A673 (cell line): ENCODE data around the gene CHDH. TPM values are rescaled to one million over a fixed set of nuclear protein-coding genes. Genes with fewer than 3 reads are reported as not detected.

Source experiments
- BruUV-seq: library from RNA; stranded (reverse); fragments of 400-500 nt; replicated peaks from 2 replicates; lab custom pipeline; 2021; lab: Mats Ljungman, UMichigan
- CTCF ChIA-PET: fragments of 300-600 bp; sonication (Branson Sonifier 250); formaldehyde crosslinking; loops from one replicate; lab custom pipeline; 2022; ENCODE audit warnings: antibody characterized with exemption; lab: Charles Lee
- POLR2A ChIA-PET: fragments of 300-600 bp; sonication (Branson Sonifier 250); formaldehyde crosslinking; loops from one replicate; lab custom pipeline; 2022; ENCODE audit warnings: antibody characterized with exemption; ENCODE audit not compliant: low non-redundant PET; lab: Charles Lee
- DNase-seq: peaks from one replicate; pipeline ENCODE4 v3.0.0-alpha.2; 2015; ENCODE audit warnings: low spot score
- H3K27ac ChIP-seq: fragments of 200-600 bp; sonication (generic); 2 replicates; pipeline ENCODE4 v1.5.1; 2016; ENCODE audit warnings: mixed run types, low read depth, mild to moderate bottlenecking, mixed read lengths, antibody characterized with exemption, low read length; ENCODE audit not compliant: poor library complexity, severe bottlenecking
- H3K27me3 ChIP-seq: fragments of 200-600 bp; sonication (generic); replicated peaks from 2 replicates; pipeline ENCODE4 v1.6.1; 2017; ENCODE audit warnings: mixed run types, low read depth, mild to moderate bottlenecking, mixed read lengths, antibody characterized with exemption, low read length; ENCODE audit not compliant: insufficient read depth, poor library complexity
- H3K36me3 ChIP-seq: fragments of 200-600 bp; sonication (generic); 2 replicates; pipeline ENCODE4 v1.6.1; 2016; ENCODE audit warnings: mixed run types, mild to moderate bottlenecking, mixed read lengths, antibody characterized with exemption, low read length; ENCODE audit not compliant: insufficient read depth, poor library complexity, severe bottlenecking
- H3K4me1 ChIP-seq: fragments of 200-600 bp; sonication (generic); 2 replicates; pipeline ENCODE4 v1.6.1; 2017; ENCODE audit warnings: mixed run types, mild to moderate bottlenecking, mixed read lengths, antibody characterized with exemption, low read length; ENCODE audit not compliant: insufficient read depth, poor library complexity, severe bottlenecking
- H3K4me3 ChIP-seq: fragments of 200-600 bp; sonication (generic); 2 replicates; pipeline ENCODE4 v1.5.1; 2016; ENCODE audit warnings: low read depth, mixed run types, mild to moderate bottlenecking, mixed read lengths, low read length; ENCODE audit not compliant: poor library complexity, severe bottlenecking
- H3K9me3 ChIP-seq: fragments of 200-600 bp; sonication (generic); 2 replicates; pipeline ENCODE4 v1.6.1; 2016; ENCODE audit warnings: mixed run types, low read depth, mild to moderate bottlenecking, mixed read lengths, antibody characterized with exemption, low read length; ENCODE audit not compliant: poor library complexity, severe bottlenecking
- CTCF ChIP-seq: fragments of 300-800, 200-600 bp; sonication (generic); conservative IDR thresholded peaks from 2 replicates; pipeline ENCODE4 v1.5.1; 2017; ENCODE audit warnings: low read depth, mild to moderate bottlenecking, antibody characterized with exemption, low read length, moderate library complexity, mixed read lengths
- EZH2 ChIP-seq: fragments of 200-600 bp; sonication (generic); IDR thresholded peaks from 2 replicates; pipeline ENCODE4 v1.6.1; 2017; ENCODE audit warnings: borderline replicate concordance, low read depth, mild to moderate bottlenecking, mixed read lengths, antibody characterized with exemption, low read length; ENCODE audit not compliant: poor library complexity, severe bottlenecking
- intact Hi-C: fragments of 100-400 bp; cut with micrococcal nuclease; formaldehyde crosslinking; loops from one replicate; pipeline ENCODE4 v1.10.0; 2022; ENCODE audit not compliant: unreplicated experiment
- total RNA-seq: library from RNA; stranded (reverse); gene quantifications from 2 replicates; pipeline ENCODE4 v1.2.3, GENCODE V29; 2021

The CHDH gene
- total RNA-seq, 1 experiment from 2014 or later = not detected

GRCh38 chr3:53890726-53891475 lies 44.7 kb upstream of the CHDH start:
- H3K27me3 ChIP-seq = no peaks in the 10 kb centered on the region
- intact Hi-C loops = no loop called here
- no peaks in the 10 kb centered on the region for H3K36me3 ChIP-seq
- peak overlapping the region; percentile 79 for H3K4me3 ChIP-seq
- TF ChIP-seq EZH2 (no peak), CTCF (no peak)
- CTCF ChIA-PET = no interaction called here
- H3K4me1 ChIP-seq = no peaks in the 10 kb centered on the region
- BruUV-seq = TSS peak; percentile 68
- POLR2A ChIA-PET = interaction anchor here (0.7 kb wide), 1 partner anchor 237 kb away, joined by 3 read pairs; no protein-coding TSS in a partner anchor
- no peak for DNase-seq
- no peaks in the 10 kb centered on the region for H3K9me3 ChIP-seq
- H3K27ac ChIP-seq = peak overlapping the region; percentile 89

GRCh38 chr3:53888232-53888631 lies 42.0 kb upstream of the CHDH start:
- POLR2A ChIA-PET = interaction anchor here (0.5 kb wide), 1 partner anchor 72 kb away, joined by 3 read pairs; no protein-coding TSS in a partner anchor
- BruUV-seq = no TSS peak
- TF ChIP-seq CTCF (no peak), EZH2 (no peak)
- no peak overlapping the region for H3K4me3 ChIP-seq
- no peak overlapping the region for H3K27ac ChIP-seq
- H3K4me1 ChIP-seq = no peaks in the 10 kb centered on the region
- H3K36me3 ChIP-seq = peaks cover 4% of the 10 kb centered on the region
- DNase-seq = no peak
- no peaks in the 10 kb centered on the region for H3K27me3 ChIP-seq
- intact Hi-C loops = no loop called here
- H3K9me3 ChIP-seq = no peaks in the 10 kb centered on the region
- CTCF ChIA-PET = no interaction called here

- no TSS peak for BruUV-seq
- POLR2A ChIA-PET = no interaction called here
- Histone ChIP-seq H3K27me3 (no peaks in the 10 kb centered on the region), H3K4me3 (no peak overlapping the region), H3K36me3 (peaks cover 4% of the 10 kb centered on the region), H3K9me3 (no peaks in the 10 kb centered on the region), H3K27ac (no peak overlapping the region), H3K4me1 (no peaks in the 10 kb centered on the region)
- CTCF ChIA-PET = no interaction called here
- TF ChIP-seq EZH2 (no peak), CTCF (no peak)
- DNase-seq = no peak
- intact Hi-C loops = no loop called here
Measured at GRCh38 chr3:53887446-53887845, 41.2 kb upstream of the CHDH start.
